GM18498 (cell line): ENCODE data around the gene ANO1.

Experiments used
- ATAC-seq: cut with Tn5 transposase; IDR thresholded peaks from one replicate; pipeline ENCODE4 v1.9.1; 2021; ENCODE audit warnings: mild to moderate bottlenecking, moderate library complexity; ENCODE audit not compliant: unreplicated experiment

Gene ANO1

GRCh38 chr11:70049045-70049444 is 29.1 kb upstream of the ANO1 start:
- no peak for ATAC-seq

- no peak for ATAC-seq
Measured at GRCh38 chr11:70050243-70050642, 27.9 kb upstream of the ANO1 start.

GRCh38 chr11:70054004-70054403 is 24.1 kb upstream of the ANO1 start:
- ATAC-seq, result no peak

- ATAC-seq, result no peak
Measured at GRCh38 chr11:70055444-70055843, 22.7 kb upstream of the ANO1 start.

- ATAC-seq, result no peak
Measured at GRCh38 chr11:70057080-70057479, 21.0 kb upstream of the ANO1 start.

- no peak for ATAC-seq
Measured at GRCh38 chr11:70059971-70060370, 18.1 kb upstream of the ANO1 start.

- no peak for ATAC-seq
Measured at GRCh38 chr11:70060611-70061293, 17.4 kb upstream of the ANO1 start.

GRCh38 chr11:70061734-70062133 is 16.4 kb upstream of the ANO1 start:
- no peak for ATAC-seq

GRCh38 chr11:70063121-70063520 is 15.0 kb upstream of the ANO1 start:
- ATAC-seq, result no peak

GRCh38 chr11:70063555-70063954 is 14.6 kb upstream of the ANO1 start:
- no peak for ATAC-seq

- no peak for ATAC-seq
Measured at GRCh38 chr11:70064008-70064725, 13.9 kb upstream of the ANO1 start.

GRCh38 chr11:70064726-70065317 is 13.3 kb upstream of the ANO1 start:
- no peak for ATAC-seq

- ATAC-seq, result no peak
Measured at GRCh38 chr11:70065318-70066135, 12.6 kb upstream of the ANO1 start.

GRCh38 chr11:70066136-70066520 is 12.0 kb upstream of the ANO1 start:
- no peak for ATAC-seq

- ATAC-seq, result no peak
Measured at GRCh38 chr11:70066628-70067027, 11.5 kb upstream of the ANO1 start.

GRCh38 chr11:70067036-70067435 is 11.1 kb upstream of the ANO1 start:
- ATAC-seq, result no peak

- no peak for ATAC-seq
Measured at GRCh38 chr11:70067591-70068341, 10.4 kb upstream of the ANO1 start.

GRCh38 chr11:70068345-70068744 is 9.8 kb upstream of the ANO1 start:
- no peak for ATAC-seq

- ATAC-seq, result no peak
Measured at GRCh38 chr11:70068950-70069349, 9.2 kb upstream of the ANO1 start.

GRCh38 chr11:70070706-70071105 is 7.4 kb upstream of the ANO1 start:
- ATAC-seq, result no peak

GRCh38 chr11:70071996-70072395 is 6.1 kb upstream of the ANO1 start:
- no peak for ATAC-seq
